IgD-negative memory B cell (primary cell): Measurements from ENCODE around the gene HDAC9. TPM values are rescaled to one million over a fixed set of nuclear protein-coding genes. Genes with fewer than 3 reads are reported as not detected.
"Not testable (repeated sequence)": the region's sequence is repeated elsewhere in the genome, so short reads cannot be mapped to it uniquely, and the experiment has no call there.

Source experiments
- H3K27ac Mint-ChIP-seq, 3 donors: one replicate each; pipeline ENCODE4 v1.8.0; 2020 to 2022; ENCODE audit warnings: mild to moderate bottlenecking in 3 of 3, mixed read lengths in 3 of 3, moderate library complexity in 1 of 3
- H3K27me3 Mint-ChIP-seq: one replicate; pipeline ENCODE4 v1.8.0; 2021; ENCODE audit warnings: mixed read lengths
- H3K36me3 Mint-ChIP-seq: one replicate; pipeline ENCODE4 v1.8.0; 2020; ENCODE audit warnings: mild to moderate bottlenecking, mixed read lengths
- H3K4me1 Mint-ChIP-seq, 3 donors: one replicate each; pipeline ENCODE4 v1.8.0; 2020 to 2022; ENCODE audit warnings: mixed read lengths in 3 of 3, mild to moderate bottlenecking in 1 of 3
- H3K4me3 Mint-ChIP-seq, 4 donors: one replicate each; pipeline ENCODE4 v1.8.0; 2020 to 2022; ENCODE audit warnings: mild to moderate bottlenecking in 4 of 4, mixed read lengths in 4 of 4, moderate library complexity in 3 of 4
- H3K9me3 Mint-ChIP-seq, 3 donors: one replicate each; pipeline ENCODE4 v1.8.0; 2020 to 2021; ENCODE audit warnings: mixed read lengths in 3 of 3, mild to moderate bottlenecking in 1 of 3
- polyA plus RNA-seq: library from polyadenylated mRNA; unstranded; fragments of 300-500 nt; fragmentation: Illumina TruSeq; gene quantifications from one replicate; pipeline ENCODE4 v1.2.3, GENCODE V29; 2021

Gene HDAC9
- polyA plus RNA-seq, 1 donor from 2014 or later: 81.2 TPM

GRCh38 chr7:18927134-18927533 is 431.6 kb downstream of the HDAC9 start:
- Mint-ChIP-seq H3K27me3 (no peaks in the 10 kb centered on the region), H3K4me3 (no peak overlapping the region), H3K4me1 (no peaks in the 10 kb centered on the region), H3K36me3 (no peaks in the 10 kb centered on the region), H3K9me3 (no peaks in the 10 kb centered on the region), H3K27ac (no peak overlapping the region)

- Mint-ChIP-seq H3K27me3 (no peaks in the 10 kb centered on the region), H3K4me1 (no peaks in the 10 kb centered on the region), H3K4me3 (no peak overlapping the region), H3K9me3 (peaks cover 0 to 3% (median 2%) of the 10 kb centered on the region in 3 donors), H3K36me3 (no peaks in the 10 kb centered on the region), H3K27ac (peak overlapping the region in 1 of 3 donors; percentile 71)
Measured at GRCh38 chr7:18936265-18936664, 440.7 kb downstream of the HDAC9 start.

- Mint-ChIP-seq H3K27ac (no peak overlapping the region), H3K27me3 (no peaks in the 10 kb centered on the region), H3K4me3 (no peak overlapping the region), H3K4me1 (no peaks in the 10 kb centered on the region), H3K36me3 (no peaks in the 10 kb centered on the region), H3K9me3 (no peaks in the 10 kb centered on the region)
Measured at GRCh38 chr7:18939771-18940592, 444.4 kb downstream of the HDAC9 start.

GRCh38 chr7:18940593-18941134 is 445.1 kb downstream of the HDAC9 start:
- peaks cover 2% of the 10 kb centered on the region for H3K36me3 Mint-ChIP-seq
- no peaks in the 10 kb centered on the region for H3K27me3 Mint-ChIP-seq
- H3K4me1 Mint-ChIP-seq: no peaks in the 10 kb centered on the region
- H3K4me3 Mint-ChIP-seq: no peak overlapping the region
- H3K27ac Mint-ChIP-seq: no peak overlapping the region
- no peaks in the 10 kb centered on the region for H3K9me3 Mint-ChIP-seq

- H3K27ac Mint-ChIP-seq: no peak overlapping the region
- H3K4me1 Mint-ChIP-seq: no peaks in the 10 kb centered on the region
- H3K9me3 Mint-ChIP-seq: no peaks in the 10 kb centered on the region
- no peak overlapping the region for H3K4me3 Mint-ChIP-seq
- no peaks in the 10 kb centered on the region for H3K27me3 Mint-ChIP-seq
- peaks cover 2% of the 10 kb centered on the region for H3K36me3 Mint-ChIP-seq
Measured at GRCh38 chr7:18941207-18941606, 445.7 kb downstream of the HDAC9 start.

- Mint-ChIP-seq H3K36me3 (peaks cover 2% of the 10 kb centered on the region), H3K27me3 (no peaks in the 10 kb centered on the region), H3K27ac (no peak overlapping the region), H3K4me3 (no peak overlapping the region), H3K4me1 (no peaks in the 10 kb centered on the region), H3K9me3 (no peaks in the 10 kb centered on the region)
Measured at GRCh38 chr7:18948521-18948920, 453.0 kb downstream of the HDAC9 start.

- Mint-ChIP-seq H3K27ac (no peak overlapping the region), H3K9me3 (no peaks in the 10 kb centered on the region), H3K36me3 (peaks cover 2% of the 10 kb centered on the region), H3K4me1 (no peaks in the 10 kb centered on the region), H3K27me3 (no peaks in the 10 kb centered on the region), H3K4me3 (no peak overlapping the region)
Measured at GRCh38 chr7:18952846-18953245, 457.3 kb downstream of the HDAC9 start.

GRCh38 chr7:18958627-18959026 is 463.1 kb downstream of the HDAC9 start:
- Mint-ChIP-seq H3K9me3 (no peaks in the 10 kb centered on the region), H3K27me3 (no peaks in the 10 kb centered on the region), H3K27ac (no peak overlapping the region), H3K4me3 (no peak overlapping the region), H3K36me3 (peaks cover 11% of the 10 kb centered on the region), H3K4me1 (peaks cover 0 to 2% (median 0%) of the 10 kb centered on the region in 3 donors)

GRCh38 chr7:18960725-18961124 is 465.2 kb downstream of the HDAC9 start:
- H3K36me3 Mint-ChIP-seq: peaks cover 11% of the 10 kb centered on the region
- H3K4me1 Mint-ChIP-seq: peaks cover 0 to 2% (median 0%) of the 10 kb centered on the region in 3 donors
- H3K4me3 Mint-ChIP-seq: no peak overlapping the region
- H3K27me3 Mint-ChIP-seq: no peaks in the 10 kb centered on the region
- no peak overlapping the region for H3K27ac Mint-ChIP-seq
- H3K9me3 Mint-ChIP-seq: no peaks in the 10 kb centered on the region

GRCh38 chr7:18962031-18962430 is 466.5 kb downstream of the HDAC9 start:
- Mint-ChIP-seq H3K27me3 (no peaks in the 10 kb centered on the region), H3K36me3 (peaks cover 11% of the 10 kb centered on the region), H3K9me3 (no peaks in the 10 kb centered on the region), H3K4me3 (no peak overlapping the region), H3K4me1 (peaks cover 0 to 2% (median 0%) of the 10 kb centered on the region in 3 donors), H3K27ac (no peak overlapping the region)

GRCh38 chr7:18965657-18966056 is 470.1 kb downstream of the HDAC9 start:
- no peaks in the 10 kb centered on the region for H3K27me3 Mint-ChIP-seq
- peaks cover 4% of the 10 kb centered on the region for H3K36me3 Mint-ChIP-seq
- H3K9me3 Mint-ChIP-seq: no peaks in the 10 kb centered on the region
- H3K27ac Mint-ChIP-seq: no peak overlapping the region
- no peak overlapping the region for H3K4me3 Mint-ChIP-seq
- H3K4me1 Mint-ChIP-seq: peaks cover 0 to 2% (median 0%) of the 10 kb centered on the region in 3 donors

- not testable (repeated sequence) for H3K27me3 Mint-ChIP-seq, H3K4me1 Mint-ChIP-seq, H3K36me3 Mint-ChIP-seq, H3K27ac Mint-ChIP-seq, H3K9me3 Mint-ChIP-seq, H3K4me3 Mint-ChIP-seq
Measured at GRCh38 chr7:18967755-18968154, 472.2 kb downstream of the HDAC9 start.

- Mint-ChIP-seq H3K27me3 (no peaks in the 10 kb centered on the region), H3K36me3 (peaks cover 6% of the 10 kb centered on the region), H3K9me3 (no peaks in the 10 kb centered on the region), H3K27ac (no peak overlapping the region), H3K4me1 (peaks cover 0 to 1% (median 0%) of the 10 kb centered on the region in 3 donors), H3K4me3 (no peak overlapping the region)
Measured at GRCh38 chr7:18971839-18972238, 476.3 kb downstream of the HDAC9 start.

- Mint-ChIP-seq H3K36me3 (peaks cover 6% of the 10 kb centered on the region), H3K4me3 (no peak overlapping the region), H3K4me1 (peaks cover 0 to 1% (median 0%) of the 10 kb centered on the region in 3 donors), H3K27me3 (no peaks in the 10 kb centered on the region), H3K27ac (no peak overlapping the region), H3K9me3 (peaks cover 0 to 2% (median 0%) of the 10 kb centered on the region in 3 donors)
Measured at GRCh38 chr7:18974803-18975202, 479.3 kb downstream of the HDAC9 start.

- Mint-ChIP-seq H3K27ac (no peak overlapping the region), H3K4me1 (peaks cover 0 to 1% (median 0%) of the 10 kb centered on the region in 3 donors), H3K27me3 (no peaks in the 10 kb centered on the region), H3K4me3 (no peak overlapping the region), H3K9me3 (peaks cover 0 to 2% (median 0%) of the 10 kb centered on the region in 3 donors), H3K36me3 (peaks cover 6% of the 10 kb centered on the region)
Measured at GRCh38 chr7:18975276-18975675, 479.7 kb downstream of the HDAC9 start.
